ENCODE results near the gene MALRD1. TPM values are rescaled to one million over a fixed set of nuclear protein-coding genes. Genes with fewer than 3 reads are reported as not detected.
A peak's percentile ranks its signal among the peaks of the same experiment; 100 is the strongest.

Gene MALRD1
- total and polyA plus RNA-seq, 2 experiments from 2014 or later = 17.8 to 52.6 TPM

- Histone ChIP-seq H3K4me3 (no peak overlapping the region), H3K9me2 (replicated peaks; ENCODE audit: insufficient read depth) (no peaks in the 10 kb centered on the region), H3K27me3 (no peaks in the 10 kb centered on the region), H3K4me1 (ENCODE audit: insufficient read depth) (no peaks in the 10 kb centered on the region), H4K20me1 (ENCODE audit: insufficient read depth, poor library complexity, severe bottlenecking) (no peaks in the 10 kb centered on the region), H3K36me3 (replicated peaks; ENCODE audit: insufficient read depth, low read depth) (no peaks in the 10 kb centered on the region), H3K9me3 (ENCODE audit: low read depth) (no peaks in the 10 kb centered on the region), H3K27ac (no peak overlapping the region), H3K79me2 (no peaks in the 10 kb centered on the region), H3K4me2 (no peak overlapping the region), H2AFZ (no peak overlapping the region)
- TF ChIP-seq EZH2phosphoT487 (IDR thresholded peaks at IDR 0.05; ENCODE audit: low read depth, severe bottlenecking, unreplicated experiment) (no peak), CTCF (IDR thresholded peaks at IDR 0.05; ENCODE audit: poor library complexity) (no peak), EZH2 (IDR thresholded peaks at IDR 0.05; ENCODE audit: borderline replicate concordance) (no peak)
- 86% methylated on average over 4 of the region's 4 CpGs for WGBS (ENCODE audit: low lambda C conversion rate, missing lambda C conversion rate)
- no peak for DNase-seq (ENCODE audit: low spot score)
These were observed 558.4 kb downstream of the MALRD1 start for GRCh38 chr10:19606968-19607367.

DNA sequence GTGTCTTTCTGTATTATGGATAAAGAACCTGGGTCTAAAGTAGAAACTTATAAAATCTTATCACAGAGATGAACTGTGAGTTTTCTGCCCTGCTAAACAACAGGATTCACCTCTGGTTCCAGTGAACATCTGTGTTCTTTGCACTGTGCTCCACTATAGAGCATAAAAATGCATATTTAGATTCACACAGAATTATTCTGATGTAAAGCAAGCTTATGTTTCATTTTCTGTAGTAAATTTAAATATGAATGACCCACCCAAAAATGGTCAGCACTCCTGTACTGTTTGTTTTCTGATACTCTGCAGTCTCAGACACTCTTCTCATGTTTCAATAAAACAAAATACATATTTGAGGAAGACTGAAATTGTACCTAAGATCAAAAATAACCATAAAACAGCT, 563.2 kb downstream of the MALRD1 start:
- no peaks in the 10 kb centered on the region for H4K20me1 ChIP-seq (ENCODE audit: insufficient read depth, poor library complexity, severe bottlenecking)
- DNase-seq (ENCODE audit: low spot score) = no peak
- H3K4me3 ChIP-seq = no peak overlapping the region
- no peak for TF ChIP-seq EZH2 (IDR thresholded peaks at IDR 0.05; ENCODE audit: borderline replicate concordance)
- no peak for TF ChIP-seq CTCF (IDR thresholded peaks at IDR 0.05; ENCODE audit: poor library complexity)
- no peak for TF ChIP-seq EZH2phosphoT487 (IDR thresholded peaks at IDR 0.05; ENCODE audit: low read depth, severe bottlenecking, unreplicated experiment)
- no peaks in the 10 kb centered on the region for H3K9me2 ChIP-seq (replicated peaks; ENCODE audit: insufficient read depth)
- H3K9me3 ChIP-seq (ENCODE audit: low read depth) = no peaks in the 10 kb centered on the region
- no peaks in the 10 kb centered on the region for H3K27me3 ChIP-seq
- no peaks in the 10 kb centered on the region for H3K4me1 ChIP-seq (ENCODE audit: insufficient read depth)
- no peaks in the 10 kb centered on the region for H3K79me2 ChIP-seq
- H3K27ac ChIP-seq = no peak overlapping the region
- no peaks in the 10 kb centered on the region for H3K36me3 ChIP-seq (replicated peaks; ENCODE audit: insufficient read depth, low read depth)
- H3K4me2 ChIP-seq = no peak overlapping the region
- no peak overlapping the region for H2AFZ ChIP-seq

DNA sequence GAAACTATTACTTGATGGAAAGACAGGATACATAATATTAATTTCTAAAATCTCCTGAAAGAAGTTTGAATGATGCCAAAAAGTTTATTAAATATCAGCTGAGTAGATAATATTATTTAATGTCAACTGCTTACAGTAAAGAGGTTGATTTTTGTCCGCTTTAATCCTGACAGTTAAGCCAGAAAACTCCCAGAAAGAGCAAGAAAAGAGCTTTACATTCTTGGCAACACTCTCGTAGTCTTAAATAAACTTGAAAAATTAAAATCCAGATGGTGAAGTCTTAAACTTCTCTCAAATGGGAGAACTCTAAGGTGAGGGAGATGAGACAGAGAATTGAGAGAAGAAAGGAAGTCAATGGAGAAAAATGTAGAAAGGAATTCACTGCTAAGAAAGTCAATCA, 568.4 kb downstream of the MALRD1 start:
- H2AFZ ChIP-seq = no peak overlapping the region
- H3K4me2 ChIP-seq = no peak overlapping the region
- H3K4me3 ChIP-seq = no peak overlapping the region
- H3K9me2 ChIP-seq (replicated peaks; ENCODE audit: insufficient read depth) = no peaks in the 10 kb centered on the region
- no peaks in the 10 kb centered on the region for H3K36me3 ChIP-seq (replicated peaks; ENCODE audit: insufficient read depth, low read depth)
- H4K20me1 ChIP-seq (ENCODE audit: insufficient read depth, poor library complexity, severe bottlenecking) = no peaks in the 10 kb centered on the region
- no peaks in the 10 kb centered on the region for H3K79me2 ChIP-seq
- WGBS (ENCODE audit: low lambda C conversion rate, missing lambda C conversion rate) = 88% methylated on average over 2 of the region's 2 CpGs
- DNase-seq (ENCODE audit: low spot score) = no peak
- no peaks in the 10 kb centered on the region for H3K4me1 ChIP-seq (ENCODE audit: insufficient read depth)
- no peak overlapping the region for H3K27ac ChIP-seq
- H3K27me3 ChIP-seq = no peaks in the 10 kb centered on the region
- H3K9me3 ChIP-seq (ENCODE audit: low read depth) = no peaks in the 10 kb centered on the region
- TF ChIP-seq EZH2phosphoT487 (IDR thresholded peaks at IDR 0.05; ENCODE audit: low read depth, severe bottlenecking, unreplicated experiment) (no peak), CTCF (IDR thresholded peaks at IDR 0.05; ENCODE audit: poor library complexity) (no peak), EZH2 (IDR thresholded peaks at IDR 0.05; ENCODE audit: borderline replicate concordance) (no peak)

GRCh38 chr10:19620811-19621210, 572.2 kb downstream of the MALRD1 start:
- Histone ChIP-seq H3K4me1 (ENCODE audit: insufficient read depth) (no peaks in the 10 kb centered on the region), H3K36me3 (replicated peaks; ENCODE audit: insufficient read depth, low read depth) (no peaks in the 10 kb centered on the region), H3K79me2 (no peaks in the 10 kb centered on the region), H3K27me3 (no peaks in the 10 kb centered on the region), H2AFZ (no peak overlapping the region), H3K9me3 (ENCODE audit: low read depth) (no peaks in the 10 kb centered on the region), H3K4me2 (no peak overlapping the region), H3K27ac (no peak overlapping the region), H3K9me2 (replicated peaks; ENCODE audit: insufficient read depth) (no peaks in the 10 kb centered on the region), H3K4me3 (no peak overlapping the region), H4K20me1 (ENCODE audit: insufficient read depth, poor library complexity, severe bottlenecking) (no peaks in the 10 kb centered on the region)
- no peak for DNase-seq (ENCODE audit: low spot score)
- TF ChIP-seq CTCF (IDR thresholded peaks at IDR 0.05; ENCODE audit: poor library complexity) (peak; percentile 10), EZH2phosphoT487 (IDR thresholded peaks at IDR 0.05; ENCODE audit: low read depth, severe bottlenecking, unreplicated experiment) (no peak)
